GM18951 (cell line): ENCODE results near the gene UBE2U.

Source experiments
- POLR2A ChIP-seq: IDR thresholded peaks from 4 replicates; pipeline ENCODE4 v1.6.1; 2011; ENCODE audit warnings: mild to moderate bottlenecking; ENCODE audit not compliant: insufficient read length, insufficient read depth; ENCODE audit errors: extremely low read depth
- in situ Hi-C: fragments of 300-500 bp; cut with MboI; formaldehyde crosslinking; loops from one replicate; pipeline ENCODE4 v1.12.0; 2022; ENCODE audit warnings: low sequenced_read_pairs, mixed read lengths, inconsistent platforms; ENCODE audit not compliant: unreplicated experiment

Gene UBE2U

DNA sequence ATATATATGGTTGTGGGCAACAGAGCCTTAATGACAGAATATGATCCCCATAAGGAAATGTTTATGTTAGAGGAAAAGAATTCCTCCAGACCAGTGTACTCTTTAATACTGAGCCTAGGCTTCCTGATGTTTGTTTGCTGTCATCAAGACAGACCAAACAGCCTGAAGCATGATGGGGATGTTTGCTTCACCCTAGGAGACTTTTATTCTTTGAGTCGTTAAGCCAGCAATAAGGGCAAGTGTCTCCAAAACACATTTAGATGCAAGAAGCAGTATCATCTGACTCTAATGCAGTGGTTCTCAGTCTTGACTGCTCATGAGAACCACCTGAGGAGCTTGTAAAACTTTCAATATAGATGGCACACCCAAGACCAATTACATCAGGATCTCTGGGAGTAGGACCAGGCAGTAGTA, 33.1 kb downstream of the UBE2U start:
- TF ChIP-seq POLR2A, result no peak
- in situ Hi-C loops, result loop anchor here (25.0 kb wide), 1 partner anchor 549 kb away; no protein-coding TSS in a partner anchor

DNA sequence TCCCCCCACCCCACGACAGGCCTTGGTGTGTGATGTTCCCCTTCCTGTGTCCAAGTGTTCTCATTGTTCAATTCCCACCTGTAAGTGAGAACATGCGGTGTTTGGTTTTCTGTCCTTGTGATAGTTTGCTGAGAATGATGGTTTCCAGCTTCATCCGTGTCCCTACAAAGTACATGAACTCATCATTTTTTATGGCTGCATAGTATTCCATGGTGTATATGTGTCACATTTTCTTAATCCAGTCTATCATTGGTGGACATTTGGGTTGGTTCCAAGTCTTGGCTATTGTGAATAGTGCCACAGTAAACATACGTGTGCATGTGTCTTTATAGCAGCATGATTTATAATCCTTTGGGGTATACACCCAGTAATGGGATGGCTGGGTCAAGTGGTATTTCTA, 36.1 kb downstream of the UBE2U start:
- in situ Hi-C loops, result loop anchor here (25.0 kb wide), 1 partner anchor 552 kb away; no protein-coding TSS in a partner anchor

- no peak for TF ChIP-seq POLR2A
- in situ Hi-C loops, result loop anchor here (25.0 kb wide), 1 partner anchor 553 kb away; no protein-coding TSS in a partner anchor
Measured at GRCh38 chr1:64240206-64240605, 36.8 kb downstream of the UBE2U start.

- TF ChIP-seq POLR2A, result no peak
Measured at GRCh38 chr1:64241069-64241468, 37.6 kb downstream of the UBE2U start.

GRCh38 chr1:64242895-64243756, 39.7 kb downstream of the UBE2U start:
- in situ Hi-C loops, result loop anchor here (25.0 kb wide), 1 partner anchor 556 kb away; no protein-coding TSS in a partner anchor
- TF ChIP-seq POLR2A, result no peak

More at GRCh38 chr1:64241069-64241468, 37.6 kb downstream of the UBE2U start:
- in situ Hi-C loops, result loop anchor here (25.0 kb wide), 1 partner anchor 554 kb away; no protein-coding TSS in a partner anchor

DNA sequence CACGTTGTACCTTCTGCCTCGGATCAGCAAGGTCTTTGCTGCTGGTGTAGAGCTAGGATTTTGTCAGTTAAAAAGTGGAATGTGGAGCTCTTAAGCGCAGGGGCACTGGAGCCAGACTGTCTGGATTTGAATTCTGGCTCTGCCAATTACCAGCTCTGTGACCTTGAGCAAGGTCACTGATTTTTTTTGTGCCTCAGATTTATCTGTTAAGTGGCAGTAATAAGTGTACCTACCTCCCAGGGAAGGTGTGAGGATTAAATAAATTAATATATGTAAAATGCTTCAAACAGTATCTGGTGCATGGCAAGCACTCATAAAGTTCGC, 40.3 kb downstream of the UBE2U start:
- in situ Hi-C loops, result loop anchor here (25.0 kb wide), 1 partner anchor 556 kb away; no protein-coding TSS in a partner anchor

DNA sequence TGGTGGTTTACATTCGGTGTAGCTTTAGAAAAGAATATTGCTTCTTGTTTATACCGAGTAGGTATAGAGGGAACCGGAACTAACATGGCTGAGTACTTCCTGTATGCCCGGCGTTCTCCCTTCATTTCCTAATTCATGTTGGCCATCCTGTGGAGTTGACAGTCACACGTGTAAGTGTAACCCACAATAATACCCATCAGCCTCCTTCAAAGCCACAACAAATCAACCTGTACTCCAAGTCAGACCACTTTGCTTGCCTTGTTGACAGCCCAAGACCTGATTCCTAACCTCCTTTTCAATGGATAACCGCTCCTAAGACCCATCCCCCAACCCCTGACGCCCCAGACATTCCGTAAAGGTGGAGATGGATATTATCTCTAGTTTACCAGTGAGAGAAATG, 42.1 kb downstream of the UBE2U start:
- in situ Hi-C loops, result loop anchor here (25.0 kb wide), 1 partner anchor 558 kb away; no protein-coding TSS in a partner anchor
- no peak for TF ChIP-seq POLR2A

More for the DNA sequence above, 40.3 kb downstream of the UBE2U start:
- no peak for TF ChIP-seq POLR2A

DNA sequence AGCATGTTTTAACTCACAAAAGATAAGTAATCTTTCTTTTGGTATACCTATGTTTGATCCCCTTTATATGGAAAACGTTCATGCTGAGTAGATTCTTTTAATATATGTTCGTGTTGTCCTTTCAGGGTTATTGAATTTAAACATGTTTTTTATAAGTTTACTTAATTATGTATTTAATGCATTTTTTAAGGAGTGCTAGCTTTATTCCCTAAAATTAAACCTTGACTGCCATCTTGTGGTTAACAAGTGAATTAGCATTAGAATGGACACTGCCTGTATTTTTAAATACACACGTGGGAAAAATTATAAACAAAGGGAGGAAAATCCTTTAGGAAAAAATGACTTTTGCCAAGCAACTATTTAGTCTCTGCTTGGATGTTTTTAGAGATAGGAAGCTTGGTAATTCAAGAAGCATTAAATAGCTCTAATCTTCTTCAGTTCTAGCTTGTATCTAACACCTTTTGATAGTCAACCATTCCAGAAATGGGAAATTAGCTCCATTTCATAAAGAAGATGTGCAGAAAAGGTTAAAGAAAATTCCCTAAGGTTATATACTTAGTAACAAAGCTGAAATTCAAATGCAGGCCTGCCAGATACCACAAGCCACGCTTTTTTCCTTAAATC, 43.0 kb downstream of the UBE2U start:
- no peak for TF ChIP-seq POLR2A
- in situ Hi-C loops, result loop anchor here (25.0 kb wide), 1 partner anchor 559 kb away; no protein-coding TSS in a partner anchor

DNA sequence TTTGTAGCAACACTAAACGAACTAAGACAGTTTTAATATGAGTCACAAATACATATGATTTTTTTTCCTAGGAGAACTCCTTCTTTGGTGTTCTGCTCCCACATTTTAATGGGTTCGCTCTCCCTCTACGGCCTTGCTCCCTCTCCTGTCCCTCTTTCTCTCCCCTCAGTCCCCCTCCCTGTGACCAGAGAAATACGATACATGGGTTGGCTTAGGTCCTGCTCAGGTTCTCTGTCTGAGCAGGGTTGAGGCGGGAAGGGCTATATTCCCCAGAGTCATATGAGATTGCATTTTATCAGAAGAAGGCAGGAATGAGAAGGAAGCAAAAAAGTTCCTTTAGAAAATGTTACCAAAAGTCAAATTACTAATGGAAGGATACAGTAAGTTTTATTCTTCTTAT, 44.6 kb downstream of the UBE2U start:
- TF ChIP-seq POLR2A, result no peak
- in situ Hi-C loops, result loop anchor here (25.0 kb wide), 1 partner anchor 561 kb away; no protein-coding TSS in a partner anchor

DNA sequence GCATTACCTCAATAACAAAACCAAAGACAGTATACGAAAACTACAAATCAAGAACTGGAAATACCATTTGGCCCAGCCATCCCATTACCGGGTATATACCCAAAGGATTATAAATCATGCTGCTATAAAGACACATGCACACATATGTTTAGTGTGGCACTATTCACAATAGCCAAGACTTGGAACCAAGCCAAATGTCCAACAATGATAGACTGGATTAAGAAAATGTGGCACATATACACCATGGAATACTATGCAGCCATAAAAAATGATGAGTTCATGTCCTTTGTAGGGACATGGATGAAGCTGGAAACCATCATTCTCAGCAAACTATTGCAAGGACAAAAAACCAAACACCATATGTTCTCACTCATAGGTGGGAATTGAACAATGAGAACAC, 47.0 kb downstream of the UBE2U start:
- in situ Hi-C loops, result loop anchor here (25.0 kb wide), 1 partner anchor 787 kb away; no protein-coding TSS in a partner anchor

DNA sequence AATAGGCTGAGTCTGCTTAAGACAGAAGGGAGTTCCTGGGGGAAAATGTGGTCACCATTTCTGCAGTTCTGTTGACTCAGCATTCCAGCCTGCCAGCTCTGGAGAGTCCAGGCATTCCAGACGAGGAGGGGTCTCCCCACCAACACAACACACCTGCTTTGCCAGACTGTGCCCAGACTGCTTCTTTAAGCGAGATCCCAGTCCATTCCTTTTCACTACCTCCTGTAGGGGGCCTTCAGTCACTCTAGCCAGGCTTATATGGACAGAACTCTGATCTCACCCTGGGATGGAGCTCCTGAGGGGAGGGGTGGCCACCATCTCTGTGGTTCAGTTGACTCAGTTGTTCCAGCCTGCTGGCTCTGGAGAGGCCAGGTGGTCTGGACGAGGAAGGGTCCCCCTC, 48.5 kb downstream of the UBE2U start:
- TF ChIP-seq POLR2A, result no peak
- in situ Hi-C loops, result loop anchor here (25.0 kb wide), 1 partner anchor 785 kb away; no protein-coding TSS in a partner anchor

- in situ Hi-C loops, result loop anchor here (25.0 kb wide), 1 partner anchor 780 kb away; no protein-coding TSS in a partner anchor
Measured at GRCh38 chr1:64257233-64257632, 53.8 kb downstream of the UBE2U start.

DNA sequence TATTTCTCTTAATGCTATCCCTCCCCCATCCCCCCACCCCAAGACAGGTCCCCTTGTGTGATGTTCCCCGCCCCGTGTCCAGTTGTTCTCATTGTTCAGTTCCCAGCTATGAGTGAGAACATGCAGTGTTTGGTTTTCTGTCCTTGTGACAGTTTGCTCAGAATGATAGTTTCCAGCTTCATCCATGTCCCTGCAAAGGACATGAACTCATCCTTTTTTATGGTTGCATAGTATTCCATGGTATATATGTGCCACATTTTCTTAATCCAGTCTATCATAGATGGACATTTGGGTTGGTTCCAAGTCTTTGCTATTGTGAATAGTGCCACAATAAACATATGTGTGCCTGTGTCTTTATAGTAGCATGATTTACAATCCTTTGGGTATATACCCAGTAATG, 55.0 kb downstream of the UBE2U start:
- in situ Hi-C loops, result loop anchor here (25.0 kb wide), 1 partner anchor 779 kb away; no protein-coding TSS in a partner anchor

GRCh38 chr1:64263335-64263734, 59.9 kb downstream of the UBE2U start:
- TF ChIP-seq POLR2A, result no peak
- in situ Hi-C loops, result loop anchor here (25.0 kb wide), 1 partner anchor 774 kb away; no protein-coding TSS in a partner anchor

DNA sequence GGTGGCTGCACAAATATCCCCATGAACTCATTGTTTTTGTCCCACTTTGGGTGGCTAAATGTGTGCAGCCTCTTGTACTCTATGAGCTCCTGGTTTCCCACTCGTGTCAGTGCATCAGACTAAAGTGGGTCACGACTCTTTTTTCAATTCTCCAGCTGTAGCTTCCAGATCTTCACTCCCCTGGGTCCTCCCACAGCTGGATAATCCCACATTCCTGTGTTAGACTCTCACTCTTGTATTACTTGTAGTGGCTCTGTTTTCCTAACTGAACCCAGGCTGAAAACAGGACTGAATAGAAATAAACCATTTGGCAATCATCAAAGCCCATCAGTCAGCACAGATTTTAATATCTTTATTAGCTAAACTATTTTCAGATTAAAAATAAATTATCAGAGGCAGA, 60.4 kb downstream of the UBE2U start:
- in situ Hi-C loops, result loop anchor here (25.0 kb wide), 1 partner anchor 773 kb away; no protein-coding TSS in a partner anchor
- no peak for TF ChIP-seq POLR2A
